ENCODE measurements around the gene RSKR. TPM values are rescaled to one million over a fixed set of nuclear protein-coding genes. Genes with fewer than 3 reads are reported as not detected.

Gene RSKR
- total RNA-seq, 1 experiment from 2014 or later: 35.1 TPM

DNA sequence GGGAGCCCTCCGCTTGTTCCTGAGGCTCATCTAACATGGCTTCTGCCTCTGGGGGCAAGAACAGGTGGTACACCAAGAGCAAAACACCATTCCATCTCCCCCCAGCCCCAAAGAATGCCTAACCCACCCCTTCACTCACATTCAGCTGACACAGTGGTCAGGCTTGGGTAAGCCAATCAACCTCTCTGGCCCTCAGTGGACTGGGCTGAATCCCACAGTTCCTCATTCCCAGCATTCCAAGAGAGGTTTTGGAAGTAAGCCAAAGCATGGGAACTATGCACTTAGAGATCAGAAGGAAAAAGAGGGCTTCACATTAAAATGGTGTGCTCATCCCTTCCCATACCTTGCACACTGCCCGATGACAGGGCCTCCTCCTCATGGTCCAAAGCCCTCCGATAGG lies 50.5 kb downstream of the RSKR start:
- TF ChIP-seq, protein P1, sequence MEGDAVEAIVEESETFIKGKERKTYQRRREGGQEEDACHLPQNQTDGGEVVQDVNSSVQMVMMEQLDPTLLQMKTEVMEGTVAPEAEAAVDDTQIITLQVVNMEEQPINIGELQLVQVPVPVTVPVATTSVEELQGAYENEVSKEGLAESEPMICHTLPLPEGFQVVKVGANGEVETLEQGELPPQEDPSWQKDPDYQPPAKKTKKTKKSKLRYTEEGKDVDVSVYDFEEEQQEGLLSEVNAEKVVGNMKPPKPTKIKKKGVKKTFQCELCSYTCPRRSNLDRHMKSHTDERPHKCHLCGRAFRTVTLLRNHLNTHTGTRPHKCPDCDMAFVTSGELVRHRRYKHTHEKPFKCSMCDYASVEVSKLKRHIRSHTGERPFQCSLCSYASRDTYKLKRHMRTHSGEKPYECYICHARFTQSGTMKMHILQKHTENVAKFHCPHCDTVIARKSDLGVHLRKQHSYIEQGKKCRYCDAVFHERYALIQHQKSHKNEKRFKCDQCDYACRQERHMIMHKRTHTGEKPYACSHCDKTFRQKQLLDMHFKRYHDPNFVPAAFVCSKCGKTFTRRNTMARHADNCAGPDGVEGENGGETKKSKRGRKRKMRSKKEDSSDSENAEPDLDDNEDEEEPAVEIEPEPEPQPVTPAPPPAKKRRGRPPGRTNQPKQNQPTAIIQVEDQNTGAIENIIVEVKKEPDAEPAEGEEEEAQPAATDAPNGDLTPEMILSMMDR (IDR thresholded peaks at IDR 0.05; ENCODE audit: unreplicated experiment): no peak
- H3K27ac Mint-ChIP-seq (ENCODE audit: unreplicated experiment): no peak overlapping the region
- H3K27me3 Mint-ChIP-seq (ENCODE audit: unreplicated experiment): no peaks in the 10 kb centered on the region
- no peaks in the 10 kb centered on the region for H3K9me3 Mint-ChIP-seq (ENCODE audit: low read depth, unreplicated experiment)
- peak; percentile 21 for DNase-seq
- peaks cover 11% of the 10 kb centered on the region for H3K36me3 Mint-ChIP-seq (ENCODE audit: insufficient read depth, unreplicated experiment)
- peaks cover 19% of the 10 kb centered on the region for H3K4me1 Mint-ChIP-seq (ENCODE audit: low read depth, unreplicated experiment)
- CTCF ChIA-PET: no interaction called here
- intact Hi-C loops (cut with micrococcal nuclease; ENCODE audit: unreplicated experiment): no loop called here
- BruUV-seq (replicated peaks): no TSS peak
- H3K4me3 Mint-ChIP-seq (ENCODE audit: low read depth, unreplicated experiment): no peak overlapping the region

Other genes starting within 250 kb of the RSKR start
- gene SEBOX, start 249.0 kb downstream of the RSKR start, total RNA-seq (2022): not detected in 2 replicates
- 0.22 TPM in 1 of 2 replicates, not detected in the other for gene VTN, start 243.9 kb downstream of the RSKR start, total RNA-seq (2022)
- 7.1 and 8.1 TPM in 2 replicates for gene SARM1, start 242.5 kb downstream of the RSKR start, total RNA-seq (2022)
- 13.3 and 17.0 TPM in 2 replicates for gene SLC46A1, start 208.0 kb downstream of the RSKR start, total RNA-seq (2022)
- gene SLC13A2, start 140.5 kb downstream of the RSKR start, total RNA-seq (2022): not detected in 2 replicates
- gene FOXN1, start 107.8 kb downstream of the RSKR start, total RNA-seq (2022): not detected in 2 replicates
- 13.0 and 14.6 TPM in 2 replicates for gene UNC119, start 61.6 kb downstream of the RSKR start, total RNA-seq (2022)
- gene PIGS, start 42.7 kb downstream of the RSKR start, total RNA-seq (2022): 50.9 and 59.2 TPM in 2 replicates
- gene ALDOC, start 37.3 kb downstream of the RSKR start, total RNA-seq (2022): 2.6 and 2.8 TPM in 2 replicates
- 69.3 and 82.1 TPM in 2 replicates for gene SPAG5, start 15.2 kb downstream of the RSKR start, total RNA-seq (2022)
- 158 and 160 TPM in 2 replicates for gene BLTP2, start 31.0 kb upstream of the RSKR start, total RNA-seq (2022)
- 58.0 and 75.1 TPM in 2 replicates for gene SDF2, start 47.7 kb upstream of the RSKR start, total RNA-seq (2022)
- gene SUPT6H, start 48.0 kb upstream of the RSKR start, total RNA-seq (2022): 107 and 110 TPM in 2 replicates
- gene PROCA1, start 97.7 kb upstream of the RSKR start, total RNA-seq (2022): 4.2 and 4.3 TPM in 2 replicates
- gene RAB34, start 103.7 kb upstream of the RSKR start, total RNA-seq (2022): 34.5 and 35.3 TPM in 2 replicates
- 1,148 and 1,217 TPM in 2 replicates for gene RPL23A, start 105.8 kb upstream of the RSKR start, total RNA-seq (2022)
- 44.9 and 49.3 TPM in 2 replicates for gene TLCD1, start 112.0 kb upstream of the RSKR start, total RNA-seq (2022)
- gene NEK8, start 114.6 kb upstream of the RSKR start, total RNA-seq (2022): 10.8 and 11.4 TPM in 2 replicates
- gene TRAF4, start 129.8 kb upstream of the RSKR start, total RNA-seq (2022): 201 and 202 TPM in 2 replicates
- gene FAM222B, start 228.6 kb upstream of the RSKR start, total RNA-seq (2022): 37.7 and 42.1 TPM in 2 replicates
- gene ERAL1, start 240.8 kb upstream of the RSKR start, total RNA-seq (2022): 47.2 and 48.4 TPM in 2 replicates